GM12878 (cell line): Measurements from ENCODE around the gene EFNA3.

Experiments used
- CTCF ChIP-seq, 3 experiments: IDR thresholded peaks in 2 of 3; conservative IDR thresholded peaks in 1 of 3; 2 replicates each; pipeline ENCODE4 v1.5.1; 2011; ENCODE audit warnings: low read depth in 3 of 3, low read length in 3 of 3, mild to moderate bottlenecking in 3 of 3, control low read depth in 2 of 3, moderate library complexity in 2 of 3, inconsistent platforms in 1 of 3, mixed read lengths in 1 of 3; ENCODE audit not compliant: control insufficient read depth in 2 of 3, insufficient read depth in 1 of 3; ENCODE audit errors: extremely low read depth in 1 of 3
- NR2C1 ChIP-seq: fragments of 450-650 bp; IDR thresholded peaks from 2 replicates; pipeline ENCODE4 v1.6.1; 2017; ENCODE audit warnings: antibody characterized with exemption, mild to moderate bottlenecking, moderate library complexity
- POLR2A ChIP-seq: IDR thresholded peaks from 2 replicates; pipeline ENCODE4 v1.6.1; 2011; ENCODE audit warnings: low read depth, mild to moderate bottlenecking, low read length
- REST ChIP-seq: IDR thresholded peaks from 2 replicates; pipeline ENCODE4 v1.6.1; 2012; ENCODE audit warnings: mild to moderate bottlenecking, low read depth, low read length
- STAT3 ChIP-seq: IDR thresholded peaks from 2 replicates; pipeline ENCODE4 v1.6.1; 2011; ENCODE audit warnings: low read depth, low read length, improper control_type of control experiment
- YY1 ChIP-seq: IDR thresholded peaks from 2 replicates; pipeline ENCODE4 v1.6.1; 2011; ENCODE audit warnings: low read depth, mild to moderate bottlenecking, low read length
- ZBED1 ChIP-seq: IDR thresholded peaks from 2 replicates; pipeline ENCODE4 v1.6.1; 2016; ENCODE audit warnings: borderline replicate concordance

- no peak for TF ChIP-seq REST
- no peak for TF ChIP-seq STAT3
- TF ChIP-seq CTCF (IDR thresholded peaks at IDR 0.05 in 2 of 3, conservative IDR thresholded peaks at IDR 0.05 in 1 of 3; ENCODE audit: control insufficient read depth in 2 of 3, extremely low read depth in 1 of 3, insufficient read depth in 1 of 3, low read depth in 3 of 3, low read length in 3 of 3): no peak
- no peak for TF ChIP-seq ZBED1
- no peak for TF ChIP-seq NR2C1
- no peak for TF ChIP-seq POLR2A
- no peak for TF ChIP-seq YY1
These were observed 28.7 kb upstream of the EFNA3 start for GRCh38 chr1:155049651-155050559.
